Neural cell (in vitro differentiated cells): ENCODE measurements around the gene SERINC5. TPM values are rescaled to one million over a fixed set of nuclear protein-coding genes. Genes with fewer than 3 reads are reported as not detected.

Source experiments
- H2AFZ ChIP-seq: fragments of 200-600, 300-800 bp; sonication (generic), shearing (Covaris generic); 2 replicates; pipeline ENCODE4 v1.6.0; 2014; ENCODE audit warnings: low read depth, mild to moderate bottlenecking, antibody characterized with exemption, low read length, moderate library complexity
- H3F3A ChIP-seq: fragments of 200-600 bp; shearing (Covaris generic); 2 replicates; pipeline ENCODE4 v1.6.1; 2016; ENCODE audit warnings: mild to moderate bottlenecking, moderate library complexity, mixed read lengths, antibody characterized with exemption, low read length; ENCODE audit not compliant: insufficient read depth, poor library complexity, severe bottlenecking
- H3K27ac ChIP-seq: fragments of 200-600, 300-800 bp; sonication (generic), shearing (Covaris generic); 2 replicates; pipeline ENCODE4 v1.5.1; 2014; ENCODE audit warnings: mild to moderate bottlenecking, low read length, moderate library complexity
- H3K27me3 ChIP-seq: fragments of 300-800, 200-600 bp; sonication (generic), shearing (Covaris generic); 2 replicates; pipeline ENCODE4 v1.6.0; 2014; ENCODE audit warnings: mild to moderate bottlenecking, low read depth, low read length, moderate library complexity; ENCODE audit not compliant: insufficient read depth
- H3K36me3 ChIP-seq: fragments of 300-800, 200-600 bp; sonication (generic), shearing (Covaris generic); 2 replicates; pipeline ENCODE4 v1.5.1; 2014; ENCODE audit warnings: mild to moderate bottlenecking, antibody characterized with exemption, low read length, moderate library complexity; ENCODE audit not compliant: insufficient read depth
- H3K4me2 ChIP-seq: fragments of 300-800, 200-600 bp; sonication (generic), shearing (Covaris generic); 2 replicates; pipeline ENCODE4 v1.6.0; 2014; ENCODE audit warnings: mild to moderate bottlenecking, low read length
- H3K4me3 ChIP-seq: fragments of 300-800, 200-600 bp; sonication (generic), shearing (Covaris generic); 2 replicates; pipeline ENCODE4 v1.5.1; 2014; ENCODE audit warnings: mild to moderate bottlenecking, low read length, moderate library complexity
- H3K79me2 ChIP-seq: fragments of 200-600 bp; shearing (Covaris generic); replicated peaks from 2 replicates; pipeline ENCODE4 v1.6.0; 2014; ENCODE audit warnings: mild to moderate bottlenecking, low read length, moderate library complexity; ENCODE audit not compliant: insufficient read depth
- H3K9ac ChIP-seq: fragments of 300-800, 200-600 bp; sonication (generic), shearing (Covaris generic); 2 replicates; pipeline ENCODE4 v1.6.1; 2016; ENCODE audit warnings: mild to moderate bottlenecking, low read length, mixed read lengths
- H3K9me2 ChIP-seq: fragments of 200-600 bp; shearing (Covaris generic); 2 replicates; pipeline ENCODE4 v1.6.1; 2016; ENCODE audit warnings: mild to moderate bottlenecking, low read length, mixed read lengths; ENCODE audit not compliant: insufficient read depth
- H3K9me3 ChIP-seq: fragments of 200-600, 300-800 bp; sonication (generic), shearing (Covaris generic); 2 replicates; pipeline ENCODE4 v1.6.1; 2016; ENCODE audit warnings: mild to moderate bottlenecking, mixed run types, low read length, moderate library complexity, mixed read lengths
- H4K20me1 ChIP-seq: fragments of 200-600 bp; shearing (Covaris generic); 2 replicates; pipeline ENCODE4 v1.6.1; 2016; ENCODE audit warnings: mild to moderate bottlenecking, mixed run types; ENCODE audit not compliant: insufficient read depth
- EP300 ChIP-seq: fragments of 450-650 bp; conservative IDR thresholded peaks from 2 replicates; pipeline ENCODE4 v1.6.1; 2014; ENCODE audit warnings: antibody characterized with exemption, mild to moderate bottlenecking, moderate library complexity; ENCODE audit not compliant: poor library complexity, severe bottlenecking
- EZH2 ChIP-seq: fragments of 200-600, 300-800 bp; shearing (Covaris generic), sonication (generic); IDR thresholded peaks from 2 replicates; pipeline ENCODE4 v1.6.1; 2014; ENCODE audit warnings: antibody characterized with exemption, low read length, borderline replicate concordance, mild to moderate bottlenecking; ENCODE audit not compliant: insufficient read depth, poor library complexity, severe bottlenecking
- MXI1 ChIP-seq: fragments of 450-650 bp; conservative IDR thresholded peaks from 2 replicates; pipeline ENCODE4 v1.6.1; 2014; ENCODE audit warnings: antibody characterized with exemption, mild to moderate bottlenecking; ENCODE audit not compliant: poor library complexity, severe bottlenecking
- POLR2AphosphoS5 ChIP-seq: IDR thresholded peaks from 2 replicates; pipeline ENCODE4 v1.6.1; 2012
- RAD21 ChIP-seq: fragments of 450-650 bp; conservative IDR thresholded peaks from 2 replicates; pipeline ENCODE4 v1.6.1; 2014; ENCODE audit warnings: antibody characterized with exemption, mild to moderate bottlenecking, moderate library complexity
- SMC3 ChIP-seq: fragments of 450-650 bp; conservative IDR thresholded peaks from 2 replicates; pipeline ENCODE4 v1.6.1; 2014; ENCODE audit warnings: antibody characterized with exemption, mild to moderate bottlenecking, moderate library complexity; ENCODE audit not compliant: poor library complexity
- TAF1 ChIP-seq: IDR thresholded peaks from 2 replicates; pipeline ENCODE4 v1.6.1; 2012; ENCODE audit warnings: low read depth
- polyA plus RNA-seq: library from polyadenylated mRNA; depleted of rRNA; stranded (reverse); fragments of >200 nt; gene quantifications from 2 replicates; pipeline ENCODE4 v1.2.3, GENCODE V29; 2014
- TF ChIP-seq, protein P1 (sequence below): IDR thresholded peaks from 2 replicates; pipeline ENCODE4 v1.6.1; 2012; ENCODE audit warnings: borderline replicate concordance
- TF ChIP-seq, protein P2 (sequence below): fragments of 450-650 bp; IDR thresholded peaks from 2 replicates; pipeline ENCODE4 v1.5.1; 2014; ENCODE audit warnings: antibody characterized with exemption, mild to moderate bottlenecking, moderate library complexity; ENCODE audit not compliant: poor library complexity, severe bottlenecking

Gene SERINC5
- polyA plus RNA-seq, 1 donor from 2014 or later = 5.8 TPM

DNA sequence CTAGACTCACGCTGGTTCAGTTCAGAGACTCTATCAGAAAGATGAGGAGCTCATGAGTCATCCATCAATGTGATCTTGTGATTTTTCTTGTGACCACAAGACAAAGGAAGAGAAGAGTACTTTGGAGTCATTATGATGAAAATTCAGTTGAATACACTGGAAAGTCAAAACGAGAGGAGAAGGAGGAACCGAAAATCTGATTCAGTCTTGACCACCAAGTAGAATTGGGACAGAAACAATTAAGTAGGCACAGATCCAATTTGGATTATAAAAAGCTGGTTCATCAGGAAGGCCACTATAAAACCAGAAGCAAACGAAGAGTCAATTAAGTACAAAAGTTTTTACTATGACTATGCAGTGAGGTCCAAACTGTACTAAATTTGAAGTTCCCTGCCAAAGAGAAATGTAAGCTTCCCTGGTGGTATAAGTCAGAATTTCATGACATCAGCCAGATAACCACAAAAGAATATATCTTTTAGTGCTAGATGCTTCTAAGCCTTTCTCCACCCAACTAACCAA is 129.8 kb downstream of the SERINC5 start:
- Histone ChIP-seq H3K27ac (no peak overlapping the region), H2AFZ (no peak overlapping the region), H3K4me2 (no peak overlapping the region), H3K4me3 (no peak overlapping the region), H3K9me3 (no peaks in the 10 kb centered on the region), H4K20me1 (no peaks in the 10 kb centered on the region), H3K9me2 (no peaks in the 10 kb centered on the region), H3K9ac (no peak overlapping the region), H3K36me3 (no peaks in the 10 kb centered on the region), H3K79me2 (no peaks in the 10 kb centered on the region), H3F3A (no peaks in the 10 kb centered on the region), H3K27me3 (no peaks in the 10 kb centered on the region)
- TF ChIP-seq TAF1 (no peak), RAD21 (no peak), EP300 (no peak), POLR2AphosphoS5 (no peak), SMC3 (no peak), MXI1 (no peak), EZH2 (no peak)
- TF ChIP-seq, protein P1, sequence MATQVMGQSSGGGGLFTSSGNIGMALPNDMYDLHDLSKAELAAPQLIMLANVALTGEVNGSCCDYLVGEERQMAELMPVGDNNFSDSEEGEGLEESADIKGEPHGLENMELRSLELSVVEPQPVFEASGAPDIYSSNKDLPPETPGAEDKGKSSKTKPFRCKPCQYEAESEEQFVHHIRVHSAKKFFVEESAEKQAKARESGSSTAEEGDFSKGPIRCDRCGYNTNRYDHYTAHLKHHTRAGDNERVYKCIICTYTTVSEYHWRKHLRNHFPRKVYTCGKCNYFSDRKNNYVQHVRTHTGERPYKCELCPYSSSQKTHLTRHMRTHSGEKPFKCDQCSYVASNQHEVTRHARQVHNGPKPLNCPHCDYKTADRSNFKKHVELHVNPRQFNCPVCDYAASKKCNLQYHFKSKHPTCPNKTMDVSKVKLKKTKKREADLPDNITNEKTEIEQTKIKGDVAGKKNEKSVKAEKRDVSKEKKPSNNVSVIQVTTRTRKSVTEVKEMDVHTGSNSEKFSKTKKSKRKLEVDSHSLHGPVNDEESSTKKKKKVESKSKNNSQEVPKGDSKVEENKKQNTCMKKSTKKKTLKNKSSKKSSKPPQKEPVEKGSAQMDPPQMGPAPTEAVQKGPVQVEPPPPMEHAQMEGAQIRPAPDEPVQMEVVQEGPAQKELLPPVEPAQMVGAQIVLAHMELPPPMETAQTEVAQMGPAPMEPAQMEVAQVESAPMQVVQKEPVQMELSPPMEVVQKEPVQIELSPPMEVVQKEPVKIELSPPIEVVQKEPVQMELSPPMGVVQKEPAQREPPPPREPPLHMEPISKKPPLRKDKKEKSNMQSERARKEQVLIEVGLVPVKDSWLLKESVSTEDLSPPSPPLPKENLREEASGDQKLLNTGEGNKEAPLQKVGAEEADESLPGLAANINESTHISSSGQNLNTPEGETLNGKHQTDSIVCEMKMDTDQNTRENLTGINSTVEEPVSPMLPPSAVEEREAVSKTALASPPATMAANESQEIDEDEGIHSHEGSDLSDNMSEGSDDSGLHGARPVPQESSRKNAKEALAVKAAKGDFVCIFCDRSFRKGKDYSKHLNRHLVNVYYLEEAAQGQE = no peak
- TF ChIP-seq, protein P2, sequence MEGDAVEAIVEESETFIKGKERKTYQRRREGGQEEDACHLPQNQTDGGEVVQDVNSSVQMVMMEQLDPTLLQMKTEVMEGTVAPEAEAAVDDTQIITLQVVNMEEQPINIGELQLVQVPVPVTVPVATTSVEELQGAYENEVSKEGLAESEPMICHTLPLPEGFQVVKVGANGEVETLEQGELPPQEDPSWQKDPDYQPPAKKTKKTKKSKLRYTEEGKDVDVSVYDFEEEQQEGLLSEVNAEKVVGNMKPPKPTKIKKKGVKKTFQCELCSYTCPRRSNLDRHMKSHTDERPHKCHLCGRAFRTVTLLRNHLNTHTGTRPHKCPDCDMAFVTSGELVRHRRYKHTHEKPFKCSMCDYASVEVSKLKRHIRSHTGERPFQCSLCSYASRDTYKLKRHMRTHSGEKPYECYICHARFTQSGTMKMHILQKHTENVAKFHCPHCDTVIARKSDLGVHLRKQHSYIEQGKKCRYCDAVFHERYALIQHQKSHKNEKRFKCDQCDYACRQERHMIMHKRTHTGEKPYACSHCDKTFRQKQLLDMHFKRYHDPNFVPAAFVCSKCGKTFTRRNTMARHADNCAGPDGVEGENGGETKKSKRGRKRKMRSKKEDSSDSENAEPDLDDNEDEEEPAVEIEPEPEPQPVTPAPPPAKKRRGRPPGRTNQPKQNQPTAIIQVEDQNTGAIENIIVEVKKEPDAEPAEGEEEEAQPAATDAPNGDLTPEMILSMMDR = no peak

DNA sequence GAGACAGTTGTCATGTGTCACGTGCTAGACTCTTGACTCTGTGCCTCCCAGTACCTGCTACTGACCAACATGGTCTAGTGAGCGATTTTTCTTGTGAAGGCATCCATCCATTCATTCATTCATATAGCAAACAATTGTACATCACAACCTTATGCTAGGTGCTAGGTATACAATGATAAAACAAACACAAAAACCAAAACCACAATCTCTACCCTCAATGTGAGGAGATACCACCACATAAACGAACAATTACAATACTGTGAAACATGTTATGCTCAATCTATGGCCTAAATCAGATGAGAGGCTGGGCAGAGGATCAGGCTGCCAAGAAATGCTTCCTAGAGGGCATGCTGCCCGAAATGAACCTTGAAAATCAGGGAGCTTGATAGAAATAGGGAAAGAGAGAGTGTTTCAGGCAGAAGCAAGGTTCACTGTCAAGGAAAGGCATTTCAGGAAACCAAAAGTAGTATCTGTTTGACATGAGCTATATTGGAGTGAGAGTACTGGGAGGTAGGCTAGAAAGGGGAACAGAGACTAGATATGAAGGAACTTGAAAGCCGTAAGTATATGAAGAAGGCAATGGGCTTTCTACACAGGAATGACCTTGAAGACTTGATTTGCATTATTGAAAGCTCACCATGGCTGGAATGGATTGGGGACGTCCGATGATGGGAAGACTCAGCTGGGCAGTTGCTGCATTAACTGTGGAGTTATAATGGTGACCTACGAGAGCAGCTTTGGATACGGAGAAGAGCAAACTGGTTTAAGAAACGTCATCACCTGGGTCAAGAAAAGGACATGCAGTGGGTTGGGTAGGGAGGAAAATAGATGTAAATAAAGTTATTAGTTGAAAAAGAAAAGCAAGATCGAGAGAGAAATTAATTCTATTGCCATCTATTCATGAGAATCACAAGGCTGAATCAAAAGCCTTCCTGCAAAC is 130.6 kb downstream of the SERINC5 start:
- no peaks in the 10 kb centered on the region for H3K9me3 ChIP-seq
- no peak overlapping the region for H3K4me2 ChIP-seq
- no peaks in the 10 kb centered on the region for H3F3A ChIP-seq
- no peaks in the 10 kb centered on the region for H4K20me1 ChIP-seq
- H3K9ac ChIP-seq = no peak overlapping the region
- H3K27me3 ChIP-seq = no peaks in the 10 kb centered on the region
- no peak overlapping the region for H3K4me3 ChIP-seq
- no peaks in the 10 kb centered on the region for H3K79me2 ChIP-seq
- H3K36me3 ChIP-seq = no peaks in the 10 kb centered on the region
- TF ChIP-seq, protein P2 = no peak
- TF ChIP-seq EP300 (no peak), TAF1 (no peak), EZH2 (no peak), RAD21 (no peak), POLR2AphosphoS5 (no peak), MXI1 (no peak), SMC3 (no peak)
- TF ChIP-seq, protein P1 = no peak
- H2AFZ ChIP-seq = no peak overlapping the region
- H3K27ac ChIP-seq = no peak overlapping the region
- H3K9me2 ChIP-seq = no peaks in the 10 kb centered on the region
